GM12891 (cell line): ENCODE measurements around the gene BOK.
A peak's percentile ranks its signal among the peaks of the same experiment; 100 is the strongest.

Source experiments
- DNase-seq: peaks from one replicate; pipeline ENCODE4 v3.0.0; 2011; ENCODE audit warnings: low spot score; ENCODE audit not compliant: insufficient read length
- FAIRE-seq: peaks from 2 replicates; lab custom pipeline; 2011; peaks lifted over from hg19 to GRCh38; lab: Jason Lieb, UNC
- PAX5 ChIP-seq: IDR thresholded peaks from 2 replicates; pipeline ENCODE4 v1.6.1; 2011; ENCODE audit warnings: low read length, moderate library complexity, mild to moderate bottlenecking; ENCODE audit not compliant: insufficient read depth, severe bottlenecking
- POLR2A ChIP-seq: IDR thresholded peaks from 2 replicates; pipeline ENCODE4 v1.6.1; 2011; ENCODE audit warnings: low read depth, low read length, control low read depth
- POLR2AphosphoS5 ChIP-seq: IDR thresholded peaks from 2 replicates; pipeline ENCODE4 v1.6.1; 2011; ENCODE audit warnings: low read depth, low read length, control low read depth
- POU2F2 ChIP-seq: IDR thresholded peaks from 2 replicates; pipeline ENCODE4 v1.6.1; 2011; ENCODE audit warnings: low read depth, mild to moderate bottlenecking, control low read depth, low read length, moderate library complexity
- SPI1 ChIP-seq: IDR thresholded peaks from 2 replicates; pipeline ENCODE4 v1.6.1; 2011; ENCODE audit warnings: low read depth, low read length, control low read depth
- TAF1 ChIP-seq: IDR thresholded peaks from 2 replicates; pipeline ENCODE4 v1.6.1; 2011; ENCODE audit warnings: low read depth, low read length, control low read depth

The BOK gene

DNA sequence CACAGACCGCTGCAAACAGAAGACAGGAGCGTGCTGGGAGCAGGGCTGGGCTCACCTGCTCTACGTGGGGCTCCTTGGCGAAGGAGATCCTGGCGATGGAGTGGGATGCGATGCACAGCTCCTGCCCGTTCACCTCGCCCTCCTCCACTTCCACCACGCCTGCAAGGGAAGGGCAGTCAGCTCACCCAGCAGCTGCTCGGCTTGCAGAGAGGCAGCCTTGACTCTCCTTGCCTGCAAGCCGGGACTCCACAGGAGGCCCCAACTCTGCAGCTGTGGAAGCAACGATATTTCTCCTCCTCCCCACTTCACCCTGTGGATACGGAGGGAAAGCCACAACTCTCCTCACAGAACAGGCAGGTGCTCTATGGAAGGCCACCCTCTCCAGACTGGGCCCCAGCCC lies 43.3 kb downstream of the BOK start:
- FAIRE-seq (no peak), DNase-seq (no peak)
- TF ChIP-seq SPI1 (no peak), PAX5 (no peak), POLR2AphosphoS5 (no peak), TAF1 (no peak), POLR2A (no peak), POU2F2 (no peak)

DNA sequence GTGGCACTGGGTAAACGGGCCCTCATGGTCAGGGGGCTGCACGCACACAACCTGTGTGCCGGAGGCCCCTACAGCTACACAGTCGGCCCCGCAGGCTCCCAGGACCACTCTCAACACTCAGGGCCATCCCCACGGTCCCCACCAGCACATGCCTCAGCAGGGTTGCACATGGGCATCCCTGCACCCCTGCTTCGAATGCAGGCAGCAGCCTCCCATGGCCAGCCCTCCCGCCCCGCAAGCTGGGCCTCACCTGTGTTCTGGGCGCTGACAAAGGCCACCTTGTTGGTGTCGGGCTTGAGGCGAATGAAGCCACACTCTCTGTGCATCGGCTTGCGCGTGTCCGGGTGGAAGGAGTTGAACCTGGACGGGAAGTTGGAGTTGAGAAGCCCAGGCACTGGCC lies 44.2 kb downstream of the BOK start:
- no peak for FAIRE-seq
- TF ChIP-seq SPI1 = no peak
- no peak for TF ChIP-seq POLR2AphosphoS5
- TF ChIP-seq POU2F2 = no peak
- no peak for TF ChIP-seq POLR2A
- TF ChIP-seq PAX5 = no peak
- no peak for TF ChIP-seq TAF1
- no peak for DNase-seq

DNA sequence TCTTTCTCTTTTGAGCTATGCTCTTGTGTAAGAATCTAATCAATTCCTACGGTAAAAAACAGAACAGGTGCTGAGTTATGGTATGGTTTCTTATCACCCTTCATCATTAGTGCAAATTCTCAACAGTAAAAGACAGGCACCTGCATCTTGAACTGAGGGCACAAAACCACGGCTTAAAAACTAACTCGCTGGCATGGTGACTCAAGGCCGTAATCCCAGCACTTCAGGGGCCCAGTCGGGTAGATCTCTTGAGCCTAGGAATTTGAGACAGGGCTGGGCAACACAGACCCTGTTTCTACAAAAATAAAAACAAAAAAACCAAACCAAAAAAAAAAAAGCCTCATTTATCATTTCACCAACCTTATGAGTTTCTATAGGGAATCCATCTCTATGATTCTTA lies 45.1 kb downstream of the BOK start:
- FAIRE-seq (no peak), DNase-seq (no peak)
- TF ChIP-seq POLR2AphosphoS5 (no peak), PAX5 (no peak), TAF1 (no peak), SPI1 (no peak), POLR2A (no peak), POU2F2 (no peak)

GRCh38 chr2:241606186-241606585 lies 47.6 kb downstream of the BOK start:
- FAIRE-seq (no peak), DNase-seq (no peak)
- TF ChIP-seq POLR2AphosphoS5 (no peak), PAX5 (no peak), POLR2A (no peak), SPI1 (no peak), POU2F2 (no peak), TAF1 (no peak)

DNA sequence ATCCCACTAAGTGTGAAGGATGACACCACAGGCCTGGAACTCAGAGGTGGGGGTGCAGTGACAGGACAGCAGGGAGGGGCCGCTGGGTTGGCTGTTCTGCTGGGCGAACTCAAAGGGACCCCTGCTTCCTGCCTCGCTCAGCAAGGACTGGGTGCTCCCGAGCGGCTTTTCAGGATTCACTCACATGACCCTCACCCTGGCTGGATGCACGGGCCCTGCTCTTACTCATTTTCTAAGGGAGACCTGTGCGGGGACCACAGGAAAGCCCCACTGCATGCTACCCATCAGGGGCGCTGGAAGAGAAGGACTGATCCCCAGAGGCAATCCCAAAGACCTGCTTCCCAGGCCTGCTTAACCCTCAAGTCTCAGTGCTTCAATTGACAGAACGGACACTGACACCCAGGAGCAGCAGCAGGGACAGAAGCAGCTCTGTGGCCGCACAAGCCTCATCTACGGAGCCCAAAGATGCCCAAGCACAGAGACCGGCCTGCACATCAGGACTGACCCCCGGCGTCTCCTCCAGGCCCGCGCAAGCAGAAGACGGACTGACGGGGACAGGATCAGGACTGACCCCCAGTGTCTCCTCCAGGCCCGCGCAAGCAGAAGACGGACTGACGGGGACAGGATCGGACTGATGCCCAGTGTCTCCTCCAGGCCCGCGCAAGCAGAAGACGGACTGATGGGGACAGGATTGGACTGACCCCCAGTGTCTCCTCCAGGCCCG lies 48.8 kb downstream of the BOK start:
- TF ChIP-seq SPI1 = no peak
- TF ChIP-seq POLR2A = no peak
- no peak for TF ChIP-seq PAX5
- no peak for TF ChIP-seq TAF1
- TF ChIP-seq POU2F2 = no peak
- no peak for TF ChIP-seq POLR2AphosphoS5
- FAIRE-seq (no peak), DNase-seq (no peak)

- DNase-seq = no peak
- peak; percentile 54 for FAIRE-seq
- TF ChIP-seq POLR2AphosphoS5 = no peak
- no peak for TF ChIP-seq POU2F2
- TF ChIP-seq PAX5 = no peak
- TF ChIP-seq SPI1 = no peak
- TF ChIP-seq POLR2A = no peak
- TF ChIP-seq TAF1 = no peak
Measured at GRCh38 chr2:241608881-241609280, 50.3 kb downstream of the BOK start.

GRCh38 chr2:241609859-241610793 lies 51.6 kb downstream of the BOK start:
- FAIRE-seq = peak; percentile 97
- TF ChIP-seq PAX5 (peak; percentile 66), POLR2A (no peak)
- DNase-seq = peak; percentile 97

GRCh38 chr2:241611062-241611461 lies 52.5 kb downstream of the BOK start:
- DNase-seq (no peak), FAIRE-seq (no peak)
- TF ChIP-seq POLR2A (no peak), SPI1 (no peak), TAF1 (no peak), POU2F2 (no peak), PAX5 (no peak), POLR2AphosphoS5 (no peak)

DNA sequence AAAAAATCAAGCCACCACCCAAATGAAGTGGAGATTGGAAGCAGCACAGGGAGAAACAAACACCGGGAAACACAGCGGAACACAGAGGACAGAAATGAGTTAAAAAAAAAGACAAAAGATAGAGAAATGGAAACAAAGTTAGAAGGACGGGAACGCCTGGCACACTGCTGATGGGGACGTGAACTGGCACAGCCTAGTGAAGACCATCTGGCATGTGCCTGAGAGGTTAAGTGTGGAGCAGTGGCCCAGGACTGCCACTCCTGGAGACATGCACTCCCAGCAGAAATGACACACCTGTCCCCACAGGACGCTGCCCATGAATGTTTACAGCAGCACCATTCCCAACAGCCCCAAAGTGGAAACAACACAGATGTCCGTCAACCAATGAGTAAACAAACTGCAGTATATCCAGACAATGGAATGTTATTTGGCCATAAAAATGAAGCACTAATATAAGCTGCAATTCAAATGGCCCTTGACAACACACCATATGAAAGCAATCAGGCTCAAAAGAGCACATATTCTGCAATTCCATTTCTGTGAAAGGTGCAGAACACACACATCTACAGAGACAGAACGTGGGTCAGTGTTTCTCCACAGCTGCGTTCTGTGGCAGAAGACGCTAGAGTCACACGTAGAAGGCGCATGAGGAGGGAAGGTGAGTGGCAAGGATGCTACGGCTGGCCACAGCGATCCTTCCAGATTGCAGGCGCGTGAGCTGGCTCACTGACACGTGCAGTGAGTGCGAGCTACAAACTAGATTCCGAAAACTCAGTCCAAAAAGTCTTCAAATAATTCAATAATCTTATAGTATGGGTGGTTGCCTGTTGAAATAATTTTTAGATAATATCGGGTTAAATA lies 53.8 kb downstream of the BOK start:
- no peak for TF ChIP-seq POU2F2
- no peak for TF ChIP-seq POLR2A
- no peak for TF ChIP-seq PAX5
- TF ChIP-seq POLR2AphosphoS5 = no peak
- no peak for TF ChIP-seq SPI1
- no peak for TF ChIP-seq TAF1
- DNase-seq = no peak
- no peak for FAIRE-seq
